Esophagus mucosa (tissue), 1 donor: Measurements from ENCODE around the gene FST. TPM values are rescaled to one million over a fixed set of nuclear protein-coding genes. Genes with fewer than 3 reads are reported as not detected.

Source experiments
- total RNA-seq: library from RNA; stranded (reverse); gene quantifications from one replicate; pipeline ENCODE4 v1.2.4, GENCODE V29; 2023
- donor health status: DM: yes; HTN: yes; CAD: no.

The FST gene
- total RNA-seq, 1 donor from 2014 or later: 2.7 TPM

Other genes starting within 250 kb of the FST start
- gene NDUFS4, start 80.0 kb downstream of the FST start, total RNA-seq: 70.8 TPM